ENCODE results near the gene PLXDC1.

PLXDC1 gene

DNA sequence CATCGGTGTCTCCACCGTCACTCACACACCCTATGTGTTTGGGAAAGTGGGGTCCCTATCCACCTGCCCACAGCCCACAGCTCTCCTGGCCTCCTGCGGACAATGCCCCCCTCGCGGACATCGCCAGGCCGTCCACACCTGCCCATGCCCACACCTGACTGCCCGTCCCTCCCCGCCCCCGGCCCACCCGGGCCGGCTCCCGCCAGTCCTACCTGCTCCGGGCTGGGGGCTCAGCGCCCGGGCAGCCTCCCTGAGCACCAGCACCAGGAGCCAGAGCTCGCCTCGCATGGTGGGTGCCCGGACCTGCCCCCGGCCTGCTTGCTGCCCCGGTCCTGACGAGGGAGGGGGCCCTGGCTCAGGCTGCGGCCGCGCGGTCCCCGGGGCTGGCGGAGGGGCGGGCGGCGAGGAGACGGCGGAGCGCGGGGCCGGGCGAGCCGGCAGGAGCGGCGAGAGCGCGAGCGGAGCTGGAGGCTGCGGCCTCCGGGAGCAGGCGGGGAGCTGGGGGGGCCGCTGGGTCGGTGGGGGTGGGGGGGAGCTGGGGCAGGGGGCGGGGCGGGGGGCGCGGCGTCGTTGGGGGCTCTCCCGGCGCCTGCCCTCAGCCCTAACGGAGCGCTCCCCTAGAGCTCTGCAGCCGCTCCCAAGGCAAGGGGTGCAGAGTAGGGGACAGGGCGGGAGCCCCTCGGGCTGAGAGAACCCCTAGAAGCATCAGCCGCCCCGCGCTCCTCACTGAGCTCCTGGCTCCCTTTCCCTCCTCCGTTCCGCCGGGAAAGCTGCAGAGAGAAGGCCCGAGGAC is at the start of gene PLXDC1:
Gene PLXDC1, minus strand, starts transcription at position 488 of the 793 bp plus-strand sequence. Its CDS starts 200 bp downstream, at position 288.
- peak within 1 kb of the TSS; percentile 98 for H3K4me3 ChIP-seq (ENCODE audit: low read depth, low read length)

DNA sequence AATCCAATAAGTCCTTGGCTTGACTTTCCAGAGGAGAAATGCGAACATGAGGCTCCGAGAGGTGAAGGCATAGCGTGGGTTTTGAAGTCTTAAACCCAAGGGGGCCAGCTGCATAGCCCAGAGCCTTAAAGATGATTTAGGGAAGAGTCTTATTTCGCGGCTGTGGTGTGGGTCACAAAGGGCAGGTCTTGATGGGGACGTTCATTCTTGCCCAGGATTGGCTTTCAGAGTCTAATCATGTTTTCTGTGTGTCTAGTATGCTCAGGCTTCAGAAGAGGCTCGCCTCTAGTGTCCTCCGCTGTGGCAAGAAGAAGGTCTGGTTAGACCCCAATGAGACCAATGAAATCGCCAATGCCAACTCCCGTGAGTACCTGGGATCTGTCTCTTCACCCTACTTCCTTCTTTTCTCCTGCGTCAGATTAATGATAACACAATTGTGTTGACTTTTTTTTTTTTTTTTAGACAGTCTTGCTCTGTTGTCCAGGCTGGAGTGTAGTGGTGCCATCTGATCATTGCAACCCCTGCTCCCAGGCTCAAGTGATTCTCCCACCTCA is 49.6 kb upstream of the PLXDC1 start:
- H3K4me3 ChIP-seq (ENCODE audit: low read depth, low read length): peak overlapping the region; percentile 99

DNA sequence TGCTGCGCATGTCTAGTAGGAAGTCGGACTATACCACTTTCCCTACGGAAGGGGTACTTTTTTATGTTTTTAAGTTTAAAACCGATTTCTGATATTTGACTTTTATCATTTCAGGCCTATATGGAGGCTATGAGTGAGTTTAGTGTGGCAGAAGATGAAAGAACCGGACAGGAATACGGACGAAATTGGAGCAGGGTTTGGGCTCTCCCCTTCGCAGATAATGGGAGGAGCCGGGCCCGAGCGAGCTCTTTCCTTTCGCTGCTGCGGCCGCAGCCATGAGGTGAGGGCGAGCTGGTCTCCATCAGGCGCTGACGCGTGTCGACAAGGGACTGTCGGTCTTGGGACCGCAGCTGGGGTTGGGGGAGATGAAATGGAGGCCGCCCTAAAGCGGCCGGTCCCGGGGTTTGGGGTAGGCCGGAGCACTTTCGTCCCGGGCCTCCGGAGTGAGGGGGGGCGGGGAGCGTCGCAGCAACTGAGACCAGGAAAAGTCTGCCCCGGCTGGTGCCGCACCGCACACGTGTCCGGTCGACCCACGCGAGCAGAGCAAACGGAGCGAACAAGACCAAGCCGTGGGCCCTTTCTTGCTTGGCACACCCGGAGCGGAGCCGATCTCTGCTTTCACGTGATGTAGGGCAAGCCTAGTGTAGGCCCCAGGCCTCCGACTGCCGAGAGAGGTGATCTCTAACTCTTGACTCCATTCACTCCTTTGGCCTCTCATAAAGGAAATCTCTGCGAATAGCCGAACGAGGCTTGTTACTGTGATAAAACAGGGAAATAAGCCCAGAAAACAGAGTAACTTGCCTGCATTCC is 48.8 kb upstream of the PLXDC1 start, which contains the start of gene RPL19:
Gene RPL19, plus strand, starts transcription at position 214 of the 810 bp plus-strand sequence. Its CDS starts 62 bp downstream, at position 276.
- peak within 1 kb of the TSS; percentile 99 for H3K4me3 ChIP-seq (ENCODE audit: low read depth, low read length)

DNA sequence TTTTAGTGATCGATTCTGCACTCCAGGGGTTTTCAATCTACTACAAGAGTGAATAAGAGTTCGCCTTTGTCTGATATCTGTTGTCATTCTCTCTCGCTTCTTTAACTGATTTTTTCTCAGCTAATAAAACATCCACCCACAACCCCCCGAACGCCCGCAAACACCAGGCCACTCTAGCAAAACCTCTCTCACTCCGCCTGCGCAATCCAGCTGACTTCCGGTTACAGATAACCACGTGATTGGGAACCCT is 48.3 kb upstream of the PLXDC1 start:
- peak overlapping the region; percentile 99 for H3K4me3 ChIP-seq (ENCODE audit: low read depth, low read length)

DNA sequence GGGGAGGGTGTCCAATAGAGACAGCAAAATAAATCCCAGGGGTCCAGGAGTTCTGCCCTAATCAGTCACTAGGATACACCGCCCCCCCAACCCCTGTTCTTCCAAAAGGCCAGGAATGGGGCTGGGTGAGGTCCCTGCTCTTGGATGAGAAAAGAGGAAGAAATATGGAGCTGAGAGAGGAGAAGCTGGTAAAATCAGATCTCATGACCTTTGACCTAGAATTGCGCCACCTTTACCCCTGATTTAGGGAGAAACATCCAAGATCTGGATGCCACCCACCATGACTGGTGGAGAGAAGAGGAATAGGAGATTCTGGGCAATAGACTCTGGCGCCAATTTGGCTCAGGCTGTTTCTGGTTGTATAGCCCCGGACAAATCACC is 46.7 kb upstream of the PLXDC1 start:
- H3K4me3 ChIP-seq (ENCODE audit: low read depth, low read length): peak overlapping the region; percentile 28

DNA sequence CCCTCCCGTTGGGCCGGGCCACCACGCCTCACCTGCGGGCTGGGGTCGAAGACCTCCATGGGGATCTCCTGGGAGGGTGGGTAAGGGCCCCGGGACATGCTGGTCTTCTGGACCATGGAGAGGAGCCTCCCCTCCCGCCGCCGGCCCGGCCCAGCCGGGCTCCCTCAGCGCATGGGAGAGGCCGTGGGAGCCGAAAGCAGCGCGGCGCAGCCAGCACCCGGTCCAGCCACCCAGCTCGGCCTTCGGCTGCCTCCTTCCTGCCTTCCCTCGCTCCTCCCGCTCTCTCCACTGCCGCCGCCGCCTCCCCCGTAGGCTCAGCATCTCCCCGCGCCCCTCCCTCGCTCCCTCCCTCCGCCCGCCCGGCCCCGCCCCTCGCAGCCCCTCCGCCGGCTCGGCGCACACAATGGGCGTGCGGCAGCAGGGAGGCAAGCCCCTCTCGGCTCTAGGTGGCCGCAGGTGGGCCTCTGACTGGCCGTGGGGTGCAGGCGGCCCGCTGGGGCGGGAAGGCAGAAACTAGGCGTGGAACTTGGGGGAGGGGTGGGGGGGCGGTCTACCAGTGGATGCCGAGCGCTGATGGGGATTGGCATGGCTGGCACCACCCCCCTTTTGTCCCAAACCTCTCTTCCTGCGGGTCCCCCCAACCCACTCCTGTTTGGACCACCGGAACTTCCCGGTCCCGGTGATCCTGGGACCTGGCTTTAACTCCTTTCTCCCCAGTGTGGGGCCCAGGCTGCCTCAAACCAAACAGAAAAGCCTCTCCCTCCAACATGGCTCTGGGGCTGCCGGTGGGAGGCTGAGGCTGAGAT is 46.1 kb upstream of the PLXDC1 start, which contains the start of gene CACNB1:
Gene CACNB1, minus strand, starts transcription at position 290 of the 806 bp plus-strand sequence. Its CDS starts 174 bp downstream, at position 116.
- peak within 1 kb of the TSS; percentile 65 for H3K4me3 ChIP-seq (ENCODE audit: low read depth, low read length)

DNA sequence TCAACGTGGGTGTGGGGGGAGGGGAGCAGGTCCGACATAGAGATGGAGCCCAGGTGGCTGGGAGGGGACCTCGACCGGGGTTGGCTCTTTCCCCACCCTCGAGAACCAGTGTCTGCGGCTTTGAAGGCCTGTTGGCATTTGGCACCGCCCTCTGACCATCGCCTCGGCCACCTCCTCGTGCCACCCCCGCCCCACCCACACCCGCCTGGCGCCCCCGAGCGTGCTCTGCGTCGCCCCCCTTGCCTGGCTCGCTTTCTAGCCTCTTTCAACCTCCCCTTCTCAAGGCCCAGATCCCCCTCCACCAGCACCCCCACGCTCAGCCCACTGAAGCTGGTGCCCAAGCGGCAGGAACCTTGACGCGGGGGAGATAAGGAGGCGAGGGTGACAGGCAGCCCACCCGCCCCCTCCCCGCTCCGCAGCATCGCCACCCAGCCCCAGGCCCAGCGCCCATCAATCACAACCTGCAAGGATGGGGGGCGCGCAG is 45.4 kb upstream of the PLXDC1 start:
- peak overlapping the region; percentile 65 for H3K4me3 ChIP-seq (ENCODE audit: low read depth, low read length)

DNA sequence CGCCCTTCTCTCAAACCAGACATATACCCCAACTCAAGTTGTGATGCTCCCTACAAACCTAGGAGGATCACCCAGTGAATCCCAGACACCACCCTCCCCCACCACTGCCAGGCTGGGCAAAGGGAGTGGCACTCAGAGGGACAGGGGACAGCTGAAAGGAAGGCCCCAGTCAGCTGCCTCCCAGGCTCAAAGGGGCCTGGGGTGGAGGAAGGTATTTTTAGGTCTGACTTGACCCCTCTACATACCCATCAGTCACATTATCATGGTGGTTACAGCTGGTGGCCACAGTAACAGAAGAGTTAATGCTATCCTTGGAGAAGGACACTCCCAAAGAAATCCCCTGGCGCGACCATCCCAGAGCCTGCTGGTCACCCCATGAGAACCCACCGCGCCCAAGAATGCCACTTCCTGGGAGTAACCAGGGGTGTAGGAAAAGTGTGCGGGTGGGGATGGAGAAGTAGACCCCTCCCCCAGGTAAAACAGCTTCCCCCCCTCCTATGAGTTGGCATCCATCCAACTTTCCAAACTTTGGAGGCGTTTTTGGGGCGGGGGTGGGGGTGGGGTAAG is 44.9 kb upstream of the PLXDC1 start:
- H3K4me3 ChIP-seq (ENCODE audit: low read depth, low read length): peak overlapping the region; percentile 20

DNA sequence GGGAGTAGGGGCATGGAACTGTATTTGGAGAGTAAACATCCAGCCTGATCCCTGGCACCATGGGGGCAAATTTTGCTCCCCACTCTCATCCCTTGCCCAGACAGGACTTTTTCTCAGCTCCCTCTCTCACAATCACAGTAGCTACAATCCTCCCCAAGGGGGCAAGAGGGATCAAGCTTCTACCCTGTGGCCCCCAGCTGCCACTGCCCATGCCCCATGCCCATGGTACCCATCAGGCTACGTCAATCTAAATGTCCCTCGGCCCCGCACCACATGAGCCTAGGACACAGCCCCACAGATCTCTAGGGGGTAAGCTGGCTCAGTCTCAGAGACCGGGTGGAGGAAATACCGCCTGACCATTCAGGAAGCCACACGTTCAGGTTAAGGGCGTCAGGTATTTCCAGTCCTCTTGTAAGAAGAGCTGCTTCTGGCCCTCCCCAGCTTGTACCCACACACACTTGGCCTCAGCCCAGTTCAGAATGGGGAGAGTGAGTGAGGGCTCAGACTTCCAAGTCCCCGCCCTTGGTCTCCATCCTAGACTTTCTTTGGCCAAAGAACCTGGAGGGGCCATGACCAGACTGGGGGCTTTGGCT is 44.2 kb upstream of the PLXDC1 start:
- H3K4me3 ChIP-seq (ENCODE audit: low read depth, low read length): peak overlapping the region; percentile 20

DNA sequence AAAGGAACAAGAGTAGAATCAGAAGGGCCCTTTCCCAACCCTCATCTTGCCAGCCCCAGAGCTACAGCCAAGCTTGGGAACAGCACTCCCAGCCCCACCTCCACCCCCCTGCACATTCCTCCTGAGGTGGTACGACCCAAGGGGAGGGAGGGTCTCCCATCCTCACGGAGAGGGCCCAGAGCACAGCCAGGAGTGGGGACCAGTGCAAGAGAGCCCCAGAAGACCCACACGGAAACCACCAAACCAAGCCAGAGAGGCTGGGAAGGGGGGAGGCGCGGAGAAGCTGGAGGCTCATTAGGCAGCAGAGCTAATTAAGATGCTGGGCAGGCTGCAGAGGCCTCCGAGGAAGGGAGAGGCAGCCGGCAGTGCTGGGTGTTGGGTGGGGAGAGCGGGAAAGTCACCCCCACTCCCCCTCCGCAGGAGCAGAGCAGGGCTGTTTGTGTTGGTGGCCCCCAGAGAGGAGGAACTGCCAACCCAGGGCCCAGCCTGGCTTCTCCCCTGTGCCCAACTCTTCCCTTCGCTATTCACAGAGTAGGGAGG is 43.6 kb upstream of the PLXDC1 start:
- peak overlapping the region; percentile 20 for H3K4me3 ChIP-seq (ENCODE audit: low read depth, low read length)

DNA sequence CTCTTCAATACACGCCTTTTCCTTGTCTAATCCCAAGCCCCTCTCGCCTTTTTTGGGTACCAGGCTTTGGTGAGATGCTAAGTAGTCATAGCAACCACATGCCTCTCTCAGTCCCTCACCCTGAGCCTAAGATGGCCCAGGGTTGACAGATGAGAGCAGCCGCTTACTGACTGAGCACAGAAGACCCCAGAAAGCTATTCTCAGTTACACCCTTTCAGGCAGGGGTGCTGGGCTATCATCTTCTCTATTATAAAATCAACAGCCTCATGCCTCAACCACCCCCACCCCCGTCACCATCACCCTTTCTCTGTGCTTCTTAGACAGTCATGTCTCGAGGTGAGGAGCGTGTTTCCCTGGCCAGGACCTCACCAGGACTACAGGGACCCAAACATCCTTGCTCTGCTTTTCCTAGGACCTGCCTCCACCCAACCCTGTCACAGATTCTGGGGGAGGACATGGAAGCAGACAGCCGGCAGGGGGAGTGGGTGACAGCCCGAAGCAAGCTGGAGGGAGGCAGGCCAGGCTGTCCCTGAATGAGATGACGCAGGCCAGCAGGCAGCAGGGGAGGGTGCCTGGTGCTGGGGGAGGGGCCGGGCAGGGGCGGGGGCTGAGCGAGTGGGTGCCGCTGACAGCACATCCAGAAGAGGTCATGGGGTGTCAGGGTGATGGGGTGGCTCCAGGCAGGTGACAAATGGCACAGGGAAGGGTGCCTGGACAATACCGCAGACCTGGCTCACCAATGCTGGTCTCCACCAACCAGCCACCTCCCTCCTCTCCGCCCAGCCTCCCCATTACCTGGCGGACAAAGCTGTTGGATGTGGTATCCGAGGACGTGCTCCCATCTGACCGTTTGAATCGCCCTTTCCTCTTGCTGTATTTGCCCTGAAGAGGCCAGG is 42.9 kb upstream of the PLXDC1 start:
- no peak overlapping the region for H3K4me3 ChIP-seq (ENCODE audit: low read depth, low read length)

DNA sequence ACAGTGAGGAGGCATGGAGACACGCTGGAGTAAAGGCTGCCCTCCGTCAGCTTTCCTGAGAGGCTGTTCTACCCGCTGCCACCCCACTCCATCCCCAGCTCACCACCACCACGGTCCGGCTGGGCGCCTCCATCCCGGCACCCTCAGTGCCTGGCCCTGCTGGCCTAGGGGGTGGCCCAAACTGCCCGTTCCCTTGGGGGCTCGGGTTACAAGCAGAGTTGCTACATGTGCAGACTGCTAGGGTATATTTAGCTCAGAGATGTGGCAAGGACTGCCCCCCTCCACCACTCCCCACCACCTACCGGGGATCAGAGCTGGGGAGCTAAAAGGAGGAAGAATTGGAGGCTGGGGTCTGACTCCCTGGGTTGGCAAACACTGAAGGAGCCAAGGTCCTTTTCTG is 41.9 kb upstream of the PLXDC1 start:
- H3K4me3 ChIP-seq (ENCODE audit: low read depth, low read length): no peak overlapping the region

DNA sequence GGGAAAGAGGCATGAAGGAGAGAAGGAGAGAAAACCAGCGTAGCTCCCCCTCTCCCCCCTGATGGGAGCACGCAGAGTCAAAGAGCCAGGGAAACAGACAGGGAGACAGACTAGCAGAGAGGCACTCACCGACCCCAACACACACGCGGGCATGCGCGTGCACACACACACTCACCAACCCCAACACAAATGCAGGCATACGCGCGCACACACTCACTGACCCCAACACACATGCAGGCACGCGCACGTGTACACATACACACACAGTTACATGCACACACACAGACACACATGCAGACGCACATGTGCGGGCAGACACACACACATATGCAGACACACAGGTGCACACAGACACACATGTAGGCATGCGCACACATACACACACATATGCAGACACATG is 41.5 kb upstream of the PLXDC1 start:
- no peak overlapping the region for H3K4me3 ChIP-seq (ENCODE audit: low read depth, low read length)

DNA sequence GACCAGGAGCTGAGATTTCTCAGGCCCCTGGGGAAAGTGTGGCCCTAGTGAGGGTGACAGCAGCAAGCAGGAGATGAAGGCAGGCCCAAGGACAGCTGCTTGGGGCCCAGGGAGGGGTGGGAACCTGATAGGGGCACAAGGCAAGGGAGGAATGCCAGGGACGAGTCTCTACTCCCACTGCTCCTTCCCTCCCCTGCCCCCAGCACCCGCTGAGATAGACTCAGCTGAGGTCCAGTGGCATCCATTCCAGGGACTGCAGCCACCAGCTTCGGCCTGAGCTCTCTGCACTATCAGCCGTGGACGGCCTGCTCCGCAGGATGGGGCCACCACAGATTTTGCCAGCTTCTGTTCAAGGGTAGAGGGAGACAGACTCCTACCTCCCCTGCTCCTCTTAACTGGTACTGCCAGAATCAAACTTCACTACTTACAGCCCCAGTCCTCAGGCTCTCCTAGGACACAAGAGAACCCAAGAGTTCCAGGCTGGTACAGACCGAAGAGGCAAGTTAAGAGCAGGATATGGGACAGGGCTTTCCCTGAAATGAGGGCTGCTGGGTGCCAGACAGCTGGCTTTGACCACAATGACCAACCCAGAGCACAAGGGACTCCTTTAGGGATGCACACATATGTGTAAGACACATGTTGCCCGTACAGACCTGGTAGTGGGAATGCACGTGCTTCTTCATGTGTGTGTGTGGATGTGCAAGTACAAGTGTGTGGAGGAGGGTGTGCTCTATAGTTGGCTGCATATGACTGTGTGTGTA is 40.5 kb upstream of the PLXDC1 start:
- no peak overlapping the region for H3K4me3 ChIP-seq (ENCODE audit: low read depth, low read length)

DNA sequence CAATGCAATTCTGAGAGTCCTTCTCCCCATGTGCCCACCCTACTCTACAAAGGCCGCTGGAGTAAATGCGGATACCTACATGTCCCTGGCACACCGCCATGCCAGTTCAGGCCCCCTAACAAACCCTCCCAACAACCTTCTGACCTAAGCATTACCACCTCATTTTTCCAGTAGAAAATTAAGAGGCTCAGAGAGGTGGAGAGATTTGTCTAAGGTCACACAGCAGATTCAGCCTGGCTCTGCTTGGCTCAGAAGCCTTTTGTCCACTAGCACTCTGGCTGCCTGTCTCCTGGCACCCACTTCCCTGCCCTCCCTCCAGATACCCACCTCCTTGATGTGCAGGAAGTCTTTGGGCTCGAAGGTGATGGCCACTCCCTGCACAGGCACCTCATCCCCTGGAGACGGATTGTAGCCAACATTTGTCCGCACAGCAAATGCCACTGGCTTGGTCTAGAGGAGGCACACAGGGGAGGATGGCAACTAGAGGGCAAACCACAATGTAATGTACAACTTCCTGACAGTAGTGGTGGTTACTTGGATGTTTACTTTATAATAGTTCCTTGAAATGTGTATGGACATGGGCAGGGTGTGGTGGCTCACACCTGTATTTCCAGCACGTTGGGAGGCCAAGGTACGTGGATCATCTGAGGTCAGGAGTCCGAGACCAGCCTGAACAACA is 35.9 kb upstream of the PLXDC1 start:
- H3K4me3 ChIP-seq (ENCODE audit: low read depth, low read length): no peak overlapping the region

DNA sequence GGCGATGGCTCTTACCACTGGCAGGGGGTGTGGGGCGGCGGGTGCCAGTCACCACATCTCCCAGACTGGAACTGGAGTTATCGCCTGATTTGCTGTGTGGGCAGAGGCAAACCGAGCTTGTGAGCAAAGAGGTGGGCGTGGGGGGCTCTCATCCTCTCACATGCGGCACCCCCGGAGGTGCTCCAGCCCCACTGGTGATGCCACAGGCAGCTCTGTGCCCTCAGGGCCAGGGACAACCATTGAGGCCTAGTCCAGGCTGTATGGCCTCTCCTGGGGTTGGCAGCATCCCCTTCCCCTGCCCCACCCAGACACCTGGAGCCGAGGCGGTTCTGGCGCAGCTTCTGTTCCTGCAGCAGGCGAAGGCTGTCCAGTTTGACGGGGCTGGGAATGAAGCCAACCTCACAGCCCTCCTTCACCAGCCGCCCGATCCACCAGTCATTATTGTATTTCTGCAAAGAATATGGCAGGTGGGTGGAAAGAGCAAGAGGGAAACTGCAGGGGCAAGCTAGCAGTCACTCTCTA is 35.1 kb upstream of the PLXDC1 start:
- H3K4me3 ChIP-seq (ENCODE audit: low read depth, low read length): no peak overlapping the region

DNA sequence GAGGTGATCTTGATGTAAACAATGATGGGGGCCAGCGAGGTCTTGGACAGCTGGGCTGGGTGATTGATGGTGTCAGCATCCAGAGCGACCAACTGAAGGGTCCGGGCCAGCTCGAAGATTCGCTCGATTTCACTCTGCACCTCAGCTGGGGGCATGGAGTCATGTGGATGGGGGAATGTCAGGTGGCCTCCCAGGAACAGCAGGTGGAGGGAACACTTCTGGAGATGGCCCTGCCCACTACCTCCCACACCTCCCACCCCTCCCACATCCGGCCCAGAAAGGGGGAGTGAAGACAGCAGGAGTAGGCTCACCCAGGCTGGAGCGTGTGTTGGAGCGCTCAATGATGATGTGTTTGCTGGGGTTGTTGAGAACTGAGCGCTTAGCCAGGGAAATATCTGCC is 32.3 kb upstream of the PLXDC1 start:
- no peak overlapping the region for H3K4me3 ChIP-seq (ENCODE audit: low read depth, low read length)
